DOHH2 (cell line): ENCODE measurements around the gene CREBBP.

Experiments
- CTCF ChIP-seq: fragments of 200-600 bp; sonication (generic); IDR thresholded peaks from one replicate; pipeline ENCODE4 v1.5.1; 2014; ENCODE audit warnings: antibody characterized with exemption, mild to moderate bottlenecking, low read depth, low read length; ENCODE audit not compliant: poor library complexity, severe bottlenecking
- EZH2phosphoT487 ChIP-seq: fragments of 200-600 bp; sonication (generic); IDR thresholded peaks from 2 replicates; pipeline ENCODE4 v1.6.1; 2017; ENCODE audit warnings: borderline replicate concordance, mild to moderate bottlenecking, antibody characterized with exemption, low read length, moderate library complexity, mixed read lengths

- no peak for TF ChIP-seq CTCF
- TF ChIP-seq EZH2phosphoT487 = no peak
These were observed 24.0 kb downstream of the CREBBP start for GRCh38 chr16:3856367-3857141.
